CD4-positive, alpha-beta T cell treated with Interleukin-4 for 4 hours (primary cell): ENCODE results near the gene SORD.
"Not testable (repeated sequence)": the region's sequence is repeated elsewhere in the genome, so short reads cannot be mapped to it uniquely, and the experiment has no call there.

ENCODE experiments used
- DNase-seq: peaks from one replicate; pipeline ENCODE4 v3.0.0-alpha.2; 2020

Gene SORD

GRCh38 chr15:45025627-45026026 is 2.6 kb downstream of the SORD start:
- not testable (repeated sequence) for DNase-seq

GRCh38 chr15:45026651-45027190 is 3.7 kb downstream of the SORD start:
- DNase-seq = no peak

- DNase-seq = no peak
These were observed 4.2 kb downstream of the SORD start for GRCh38 chr15:45027220-45027619.

- no peak for DNase-seq
These were observed 7.7 kb downstream of the SORD start for GRCh38 chr15:45030743-45031142.

GRCh38 chr15:45031522-45032028 is 8.6 kb downstream of the SORD start:
- DNase-seq = not testable (repeated sequence)

- not testable (repeated sequence) for DNase-seq
These were observed 9.5 kb downstream of the SORD start for GRCh38 chr15:45032501-45032900.

GRCh38 chr15:45034087-45034486 is 11.1 kb downstream of the SORD start:
- not testable (repeated sequence) for DNase-seq

- not testable (repeated sequence) for DNase-seq
These were observed 11.8 kb downstream of the SORD start for GRCh38 chr15:45034600-45035375.

- peak; percentile 66 for DNase-seq
These were observed 14.1 kb downstream of the SORD start for GRCh38 chr15:45036812-45037781.

GRCh38 chr15:45037936-45038335 is 14.9 kb downstream of the SORD start:
- no peak for DNase-seq

GRCh38 chr15:45040396-45040795 is 17.4 kb downstream of the SORD start:
- not testable (repeated sequence) for DNase-seq

- not testable (repeated sequence) for DNase-seq
These were observed 18.5 kb downstream of the SORD start for GRCh38 chr15:45041538-45041937.

GRCh38 chr15:45042859-45043258 is 19.9 kb downstream of the SORD start:
- DNase-seq = not testable (repeated sequence)

GRCh38 chr15:45044270-45044669 is 21.3 kb downstream of the SORD start:
- DNase-seq = not testable (repeated sequence)

GRCh38 chr15:45048449-45048793 is 25.4 kb downstream of the SORD start:
- DNase-seq = not testable (repeated sequence)

GRCh38 chr15:45048794-45049631 is 26.0 kb downstream of the SORD start:
- no peak for DNase-seq

GRCh38 chr15:45050587-45050986 is 27.6 kb downstream of the SORD start:
- DNase-seq = no peak

GRCh38 chr15:45052676-45053075 is 29.7 kb downstream of the SORD start:
- DNase-seq = not testable (repeated sequence)

- DNase-seq = not testable (repeated sequence)
These were observed 36.0 kb downstream of the SORD start for GRCh38 chr15:45058690-45059675.

- DNase-seq = not testable (repeated sequence)
These were observed 39.3 kb downstream of the SORD start for GRCh38 chr15:45062301-45062700.

- DNase-seq = no peak
These were observed 41.4 kb downstream of the SORD start for GRCh38 chr15:45064386-45064785.
